ENCODE data around the gene FUZ. TPM values are rescaled to one million over a fixed set of nuclear protein-coding genes. Genes with fewer than 3 reads are reported as not detected.
A peak's percentile ranks its signal among the peaks of the same experiment; 100 is the strongest.

Gene FUZ
- total RNA-seq, 1 donor from 2014 or later = 16.4 TPM

DNA sequence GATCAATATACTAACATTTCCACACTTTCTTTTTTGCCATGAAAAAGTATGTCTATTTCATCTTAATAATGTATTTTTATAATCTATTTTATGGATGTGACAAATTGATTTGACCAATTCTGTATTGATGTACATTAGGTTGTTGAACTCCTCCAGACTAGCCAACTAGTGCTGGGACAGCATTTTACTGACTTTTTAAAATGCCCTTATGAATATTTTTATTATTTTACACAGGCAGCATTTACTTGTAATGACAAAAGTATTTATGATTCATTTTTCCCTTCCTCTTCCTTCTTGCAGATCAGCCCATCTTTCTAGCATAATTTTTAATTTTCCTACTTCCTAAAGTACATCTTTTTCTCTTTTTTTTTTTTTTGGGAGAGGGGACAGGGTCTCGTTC lies 918 bp upstream of the FUZ start:
- Mint-ChIP-seq H3K4me1 (peaks cover 24% of the 10 kb centered on the region), H3K27me3 (peaks cover 2% of the 10 kb centered on the region), H3K9me3 (no peaks in the 10 kb centered on the region), H3K4me3 (peak overlapping the region; percentile 90), H3K27ac (peak overlapping the region; percentile 42), H3K36me3 (ENCODE audit: low read depth) (no peaks in the 10 kb centered on the region)
- intact Hi-C loops (cut with micrococcal nuclease) = loop anchor here (5.0 kb wide), 1 partner anchor 118 kb away; no protein-coding TSS in a partner anchor
- DNase-seq = no peak

DNA sequence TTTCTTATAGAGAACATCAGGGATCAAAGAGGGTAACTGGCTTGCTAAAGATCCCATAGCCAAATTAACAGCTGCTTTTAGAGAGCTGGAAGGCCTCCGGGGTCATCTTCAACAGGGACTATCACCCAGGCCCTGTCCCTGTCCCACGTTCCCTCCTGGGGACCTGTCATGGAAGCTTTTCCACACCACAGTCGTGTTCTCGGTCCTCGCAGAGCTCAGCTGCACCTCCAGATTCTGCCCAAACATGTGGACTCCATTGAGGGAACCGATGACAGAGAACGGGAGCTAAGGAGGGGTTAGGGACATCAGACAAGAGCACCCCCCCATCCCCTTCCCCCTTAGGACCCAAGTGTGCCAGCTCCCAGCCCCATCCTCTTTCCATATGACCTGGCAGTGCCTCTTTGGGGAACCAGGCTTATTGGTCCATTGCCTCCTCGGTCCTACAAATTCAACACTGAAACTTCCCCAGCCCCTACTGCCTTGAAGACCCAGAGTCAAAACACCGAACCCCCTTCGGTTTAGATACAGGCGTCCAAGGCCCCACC lies 568 bp downstream of the FUZ start:
- Mint-ChIP-seq H3K27me3 (peaks cover 2% of the 10 kb centered on the region), H3K4me3 (peak overlapping the region; percentile 90), H3K36me3 (ENCODE audit: low read depth) (no peaks in the 10 kb centered on the region), H3K27ac (peak overlapping the region; percentile 96), H3K4me1 (peaks cover 32% of the 10 kb centered on the region), H3K9me3 (no peaks in the 10 kb centered on the region)
- DNase-seq = no peak
- intact Hi-C loops (cut with micrococcal nuclease) = loop anchor here (2.0 to 5.0 kb wide), 2 partner anchors 38 to 120 kb away; partner anchors contain the start of gene PTOV1

DNA sequence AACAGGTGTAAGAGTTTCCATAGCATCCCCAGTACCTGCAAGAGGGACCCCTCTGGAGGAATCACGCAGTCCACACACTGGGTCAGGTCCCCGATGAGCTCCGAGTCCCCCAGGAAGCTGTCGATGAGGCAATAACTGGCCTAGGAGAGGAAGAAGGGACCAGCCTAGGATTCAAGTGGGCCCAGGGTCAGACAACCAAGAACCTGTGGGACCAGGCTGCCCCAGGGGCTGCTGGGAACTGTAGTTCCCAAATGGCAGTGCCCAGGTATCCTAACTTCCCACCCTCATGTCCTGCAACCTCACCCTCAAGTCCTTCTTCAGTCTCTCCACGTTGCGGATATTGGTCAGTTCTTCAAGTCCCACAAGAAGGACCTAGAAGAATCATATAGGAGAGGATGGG lies 1.8 kb downstream of the FUZ start:
- H3K9me3 Mint-ChIP-seq = no peaks in the 10 kb centered on the region
- H3K4me1 Mint-ChIP-seq = peaks cover 31% of the 10 kb centered on the region
- H3K36me3 Mint-ChIP-seq (ENCODE audit: low read depth) = peaks cover under 1% of the 10 kb centered on the region
- intact Hi-C loops (cut with micrococcal nuclease) = loop anchor here (5.0 kb wide), 1 partner anchor 121 kb away; no protein-coding TSS in a partner anchor
- no peaks in the 10 kb centered on the region for H3K27me3 Mint-ChIP-seq
- no peak overlapping the region for H3K27ac Mint-ChIP-seq
- no peak for DNase-seq
- no peak overlapping the region for H3K4me3 Mint-ChIP-seq

DNA sequence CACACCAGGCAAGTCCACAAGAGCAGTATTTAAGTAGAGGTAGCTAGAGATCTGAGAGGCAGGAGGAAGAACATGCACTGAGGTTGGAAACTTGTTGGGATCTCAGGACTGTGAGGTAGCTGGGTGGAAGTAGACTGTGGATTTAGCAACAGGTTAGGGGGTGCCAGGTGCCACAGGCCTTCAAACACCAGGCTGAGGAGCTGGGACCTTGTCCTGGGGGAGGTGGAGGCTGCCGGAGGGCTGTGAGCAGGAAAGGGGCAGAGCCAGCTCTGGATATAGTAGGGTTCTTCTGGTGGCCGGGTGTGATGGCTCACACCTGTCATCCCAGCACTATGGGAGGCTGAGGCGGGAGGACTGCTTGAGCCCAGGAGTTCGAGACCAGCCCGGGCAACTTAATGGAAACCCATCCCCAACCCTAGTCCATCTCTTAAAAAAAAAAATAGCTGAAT lies 3.1 kb downstream of the FUZ start:
- peak overlapping the region; percentile 30 for H3K27ac Mint-ChIP-seq
- DNase-seq = no peak
- H3K27me3 Mint-ChIP-seq = no peaks in the 10 kb centered on the region
- H3K4me3 Mint-ChIP-seq = peak overlapping the region; percentile 91
- peaks cover 4% of the 10 kb centered on the region for H3K36me3 Mint-ChIP-seq (ENCODE audit: low read depth)
- H3K9me3 Mint-ChIP-seq = no peaks in the 10 kb centered on the region
- H3K4me1 Mint-ChIP-seq = peaks cover 32% of the 10 kb centered on the region
- intact Hi-C loops (cut with micrococcal nuclease) = loop anchor here (5.0 kb wide), 1 partner anchor 122 kb away; no protein-coding TSS in a partner anchor

DNA sequence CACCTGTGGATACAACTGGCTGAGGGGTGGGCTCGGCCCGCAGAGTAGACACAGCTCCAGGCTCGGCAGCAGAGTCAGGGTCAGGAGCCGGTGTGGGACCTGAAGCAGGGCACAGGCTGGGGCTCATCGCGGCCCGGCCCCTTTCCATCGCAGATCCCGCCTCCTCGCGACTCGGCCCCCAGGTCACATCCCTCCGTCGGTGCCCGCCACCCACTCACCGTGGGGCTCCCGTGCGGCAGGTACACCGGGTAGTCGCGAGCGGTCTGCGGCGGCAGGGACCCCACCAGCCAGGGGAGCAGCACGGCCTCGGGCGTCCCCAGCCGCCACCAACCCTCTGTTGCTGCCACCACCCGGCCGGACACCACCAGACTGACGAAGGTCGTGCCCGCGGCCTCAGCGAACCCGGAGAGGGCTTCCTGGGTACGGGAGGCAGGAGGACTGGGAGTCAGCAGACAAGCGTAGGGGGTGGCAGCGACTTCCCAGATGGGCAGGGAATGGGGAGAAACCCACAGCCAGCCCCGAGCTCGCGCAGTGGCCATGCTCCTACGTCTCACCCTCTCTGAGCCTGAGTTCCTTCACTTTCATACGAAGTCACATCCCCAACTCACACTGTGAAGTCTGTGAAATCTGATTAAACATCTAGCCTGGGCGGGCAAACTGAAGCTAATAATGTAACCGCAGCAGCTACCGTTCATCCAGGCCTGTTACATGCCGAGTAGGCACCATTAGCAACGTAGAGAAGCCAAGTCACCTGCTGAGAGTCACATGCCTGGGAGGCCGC lies 3.7 kb downstream of the FUZ start:
- intact Hi-C loops (cut with micrococcal nuclease) = no loop called here
- Mint-ChIP-seq H3K27me3 (no peaks in the 10 kb centered on the region), H3K36me3 (ENCODE audit: low read depth) (peaks cover 4% of the 10 kb centered on the region), H3K27ac (peak overlapping the region; percentile 88), H3K9me3 (no peaks in the 10 kb centered on the region), H3K4me1 (peaks cover 32% of the 10 kb centered on the region), H3K4me3 (peak overlapping the region; percentile 91)
- peak; percentile 85 for DNase-seq

DNA sequence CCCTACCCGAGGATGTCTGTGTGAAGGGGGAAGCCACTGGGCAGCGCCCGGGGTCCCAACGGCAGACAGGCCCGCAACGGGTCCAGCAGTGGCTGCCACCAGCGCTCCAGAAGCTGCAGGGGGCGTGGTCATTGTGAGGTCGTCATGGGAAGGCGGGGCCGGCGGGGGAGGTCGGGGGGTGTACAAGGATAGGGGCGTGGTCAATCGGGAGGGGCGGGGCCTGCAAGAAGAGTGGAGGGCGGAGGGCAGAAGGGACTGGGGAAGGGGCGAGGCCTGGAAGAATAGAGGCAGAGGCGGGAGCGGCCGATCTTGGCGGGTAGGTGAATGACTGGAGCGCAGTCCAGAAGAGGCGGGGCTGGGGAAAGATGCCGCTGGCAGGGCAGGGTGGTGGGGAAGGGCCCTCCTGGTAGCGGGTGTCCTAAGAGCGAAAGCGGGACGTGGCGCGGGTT lies 4.4 kb downstream of the FUZ start:
- peaks cover 32% of the 10 kb centered on the region for H3K4me1 Mint-ChIP-seq
- intact Hi-C loops (cut with micrococcal nuclease) = no loop called here
- peak; percentile 95 for DNase-seq
- peak overlapping the region; percentile 88 for H3K27ac Mint-ChIP-seq
- peaks cover 4% of the 10 kb centered on the region for H3K36me3 Mint-ChIP-seq (ENCODE audit: low read depth)
- H3K4me3 Mint-ChIP-seq = peak overlapping the region; percentile 91
- H3K9me3 Mint-ChIP-seq = no peaks in the 10 kb centered on the region
- no peaks in the 10 kb centered on the region for H3K27me3 Mint-ChIP-seq

DNA sequence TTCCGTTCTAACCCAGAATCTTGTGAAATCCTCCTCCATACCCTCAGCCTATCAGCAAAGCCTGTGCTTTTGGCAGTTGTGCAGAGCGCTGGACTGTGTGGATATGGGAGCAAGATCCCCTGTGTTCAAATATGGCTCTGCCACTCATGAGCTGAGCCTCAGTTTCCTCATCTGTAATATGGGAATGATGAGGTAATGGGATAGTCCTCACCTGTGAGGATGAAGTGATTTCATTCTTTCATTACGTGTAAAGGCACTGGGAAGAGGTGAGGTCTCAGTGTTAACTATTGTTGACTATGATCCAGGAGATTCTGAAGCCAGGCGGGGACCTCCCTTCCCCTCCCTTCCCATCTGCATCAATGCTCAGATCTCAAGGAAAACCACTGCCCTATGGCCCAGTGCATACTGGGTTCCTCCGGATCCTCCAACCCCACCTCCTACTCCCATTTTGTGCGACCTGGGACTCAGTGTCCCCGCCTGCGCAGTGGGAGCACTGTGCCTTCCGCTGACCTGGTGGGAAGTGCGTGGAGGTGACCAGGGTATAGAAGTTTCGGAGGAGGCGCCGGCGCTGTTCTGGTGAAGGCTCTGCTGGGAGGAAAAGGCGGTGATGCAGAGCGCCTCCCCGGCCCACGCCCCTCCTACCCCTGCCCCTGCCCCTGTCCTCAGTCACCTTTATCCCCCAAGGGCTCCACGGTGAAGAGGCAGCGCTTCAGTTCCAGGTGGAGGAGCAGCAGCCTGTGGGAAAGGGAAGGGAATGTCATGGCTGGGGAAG lies 5.0 kb downstream of the FUZ start:
- Mint-ChIP-seq H3K9me3 (no peaks in the 10 kb centered on the region), H3K27ac (peak overlapping the region; percentile 51), H3K36me3 (ENCODE audit: low read depth) (peaks cover 10% of the 10 kb centered on the region), H3K4me1 (peaks cover 28% of the 10 kb centered on the region), H3K4me3 (peak overlapping the region; percentile 91), H3K27me3 (no peaks in the 10 kb centered on the region)
- intact Hi-C loops (cut with micrococcal nuclease) = no loop called here
- DNase-seq = no peak

DNA sequence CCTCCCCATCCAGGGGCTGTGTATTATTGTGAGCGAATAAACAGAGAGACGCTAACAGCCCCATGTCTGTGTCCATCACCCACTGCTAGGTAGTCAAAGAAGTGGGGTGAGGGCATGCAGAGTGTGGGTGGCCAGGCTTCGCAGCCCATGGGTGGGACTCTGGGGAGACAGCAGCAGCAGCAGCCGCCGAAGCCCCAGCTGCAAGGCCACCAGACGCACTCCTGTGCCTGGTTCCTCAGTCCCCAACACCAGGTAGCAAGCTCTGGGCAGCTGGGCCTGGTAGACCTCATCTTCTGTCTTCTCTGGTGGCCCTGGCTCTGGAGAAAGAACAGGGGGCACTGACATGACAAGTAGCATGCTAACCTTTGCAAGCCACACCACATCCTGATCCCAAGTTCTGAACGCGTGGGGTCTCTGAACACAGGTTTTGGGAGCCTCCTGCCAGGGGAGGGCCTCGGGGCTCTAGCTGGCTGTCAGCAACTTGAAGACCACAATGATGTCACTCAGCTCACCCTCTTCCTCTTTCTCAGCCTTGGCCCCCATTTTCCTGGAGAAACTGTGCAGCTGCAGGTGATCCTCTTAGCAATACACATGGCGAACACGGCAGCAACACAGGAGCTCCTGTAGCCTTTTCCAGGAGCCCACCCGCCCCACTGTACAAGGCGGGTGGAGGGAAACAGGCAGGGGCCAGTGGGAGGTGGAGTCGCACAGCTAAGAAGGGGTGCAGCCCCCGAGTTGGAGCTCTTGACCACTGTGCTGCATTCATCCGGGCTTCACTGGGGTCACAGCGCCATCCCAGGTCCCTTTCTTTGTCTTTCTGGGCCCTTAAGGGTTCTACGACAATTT lies 5.8 kb downstream of the FUZ start:
- Mint-ChIP-seq H3K4me3 (no peak overlapping the region), H3K9me3 (no peaks in the 10 kb centered on the region), H3K27me3 (no peaks in the 10 kb centered on the region), H3K27ac (no peak overlapping the region), H3K4me1 (peaks cover 20% of the 10 kb centered on the region), H3K36me3 (ENCODE audit: low read depth) (peaks cover 16% of the 10 kb centered on the region)
- intact Hi-C loops (cut with micrococcal nuclease) = no loop called here
- DNase-seq = peak; percentile 65

DNA sequence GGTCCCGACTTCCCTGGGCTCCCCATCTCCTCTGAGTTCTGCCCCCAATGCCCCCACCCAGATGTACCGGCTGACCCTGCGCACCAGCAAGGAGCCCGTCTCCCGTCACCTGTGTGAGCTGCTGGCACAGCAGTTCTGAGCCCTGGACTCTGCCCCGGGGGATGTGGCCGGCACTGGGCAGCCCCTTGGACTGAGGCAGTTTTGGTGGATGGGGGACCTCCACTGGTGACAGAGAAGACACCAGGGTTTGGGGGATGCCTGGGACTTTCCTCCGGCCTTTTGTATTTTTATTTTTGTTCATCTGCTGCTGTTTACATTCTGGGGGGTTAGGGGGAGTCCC lies 6.5 kb downstream of the FUZ start:
- H3K27ac Mint-ChIP-seq = no peak overlapping the region
- H3K27me3 Mint-ChIP-seq = no peaks in the 10 kb centered on the region
- no peak for DNase-seq
- H3K4me3 Mint-ChIP-seq = no peak overlapping the region
- H3K4me1 Mint-ChIP-seq = peaks cover 17% of the 10 kb centered on the region
- H3K36me3 Mint-ChIP-seq (ENCODE audit: low read depth) = peaks cover 17% of the 10 kb centered on the region
- H3K9me3 Mint-ChIP-seq = no peaks in the 10 kb centered on the region
- intact Hi-C loops (cut with micrococcal nuclease) = no loop called here

DNA sequence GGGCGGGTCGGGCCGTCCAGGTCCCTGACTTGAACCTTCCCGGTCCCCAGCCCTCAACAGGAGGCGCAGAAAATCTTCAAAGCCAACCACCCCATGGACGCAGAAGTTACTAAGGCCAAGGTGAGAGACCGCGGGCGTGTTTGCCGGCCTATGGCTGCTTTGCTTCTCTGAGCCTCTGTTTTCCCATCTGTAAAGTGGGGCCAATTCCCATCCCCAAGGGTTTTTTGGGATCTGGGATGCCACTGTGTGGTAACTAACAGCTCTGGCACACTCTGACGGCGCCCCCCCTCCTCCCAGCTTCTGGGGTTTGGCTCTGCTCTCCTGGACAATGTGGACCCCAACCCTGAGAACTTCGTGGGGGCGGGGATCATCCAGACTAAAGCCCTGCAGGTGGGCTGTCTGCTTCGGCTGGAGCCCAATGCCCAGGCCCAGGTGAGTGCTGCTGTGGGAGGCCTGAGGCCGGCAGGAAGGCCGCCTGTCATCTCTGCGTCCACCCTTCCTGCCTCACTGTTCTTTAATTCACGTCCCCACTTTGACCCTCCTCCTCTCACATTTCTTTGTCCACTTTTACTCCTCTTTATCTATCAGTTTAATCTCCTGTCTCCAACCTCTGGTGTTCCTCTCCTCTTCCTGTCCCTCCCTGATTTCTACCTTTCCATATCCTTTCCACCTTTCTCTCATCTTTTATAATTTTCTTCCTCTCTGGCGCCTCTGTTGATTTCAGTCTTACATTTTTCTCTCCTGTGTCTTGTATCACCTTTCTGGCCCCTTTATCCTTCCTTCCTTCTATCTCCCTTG lies 7.1 kb downstream of the FUZ start:
- Mint-ChIP-seq H3K27ac (no peak overlapping the region), H3K4me1 (peaks cover 17% of the 10 kb centered on the region), H3K36me3 (ENCODE audit: low read depth) (peaks cover 19% of the 10 kb centered on the region), H3K27me3 (no peaks in the 10 kb centered on the region), H3K4me3 (no peak overlapping the region), H3K9me3 (no peaks in the 10 kb centered on the region)
- intact Hi-C loops (cut with micrococcal nuclease) = no loop called here
- DNase-seq = no peak

DNA sequence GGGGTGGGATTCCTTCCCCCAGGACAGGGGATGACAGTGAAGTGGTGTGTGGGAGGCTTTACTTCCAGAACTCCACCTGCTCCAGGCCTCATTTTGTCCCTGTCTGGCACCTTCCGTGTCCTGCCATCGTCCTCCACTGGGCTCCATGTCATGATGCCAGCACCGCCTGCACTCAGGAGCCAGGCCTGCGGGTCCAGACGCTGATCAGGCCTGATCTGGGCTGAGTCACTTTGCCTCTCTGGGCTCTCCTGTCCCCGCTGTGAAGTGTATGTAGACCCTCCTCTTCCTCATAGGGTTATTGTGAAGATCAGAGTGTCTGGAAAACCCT lies 9.6 kb downstream of the FUZ start:
- H3K27ac Mint-ChIP-seq = no peak overlapping the region
- H3K4me3 Mint-ChIP-seq = no peak overlapping the region
- H3K9me3 Mint-ChIP-seq = no peaks in the 10 kb centered on the region
- intact Hi-C loops (cut with micrococcal nuclease) = no loop called here
- peaks cover 25% of the 10 kb centered on the region for H3K36me3 Mint-ChIP-seq (ENCODE audit: low read depth)
- DNase-seq = no peak
- peaks cover 8% of the 10 kb centered on the region for H3K4me1 Mint-ChIP-seq
- no peaks in the 10 kb centered on the region for H3K27me3 Mint-ChIP-seq

DNA sequence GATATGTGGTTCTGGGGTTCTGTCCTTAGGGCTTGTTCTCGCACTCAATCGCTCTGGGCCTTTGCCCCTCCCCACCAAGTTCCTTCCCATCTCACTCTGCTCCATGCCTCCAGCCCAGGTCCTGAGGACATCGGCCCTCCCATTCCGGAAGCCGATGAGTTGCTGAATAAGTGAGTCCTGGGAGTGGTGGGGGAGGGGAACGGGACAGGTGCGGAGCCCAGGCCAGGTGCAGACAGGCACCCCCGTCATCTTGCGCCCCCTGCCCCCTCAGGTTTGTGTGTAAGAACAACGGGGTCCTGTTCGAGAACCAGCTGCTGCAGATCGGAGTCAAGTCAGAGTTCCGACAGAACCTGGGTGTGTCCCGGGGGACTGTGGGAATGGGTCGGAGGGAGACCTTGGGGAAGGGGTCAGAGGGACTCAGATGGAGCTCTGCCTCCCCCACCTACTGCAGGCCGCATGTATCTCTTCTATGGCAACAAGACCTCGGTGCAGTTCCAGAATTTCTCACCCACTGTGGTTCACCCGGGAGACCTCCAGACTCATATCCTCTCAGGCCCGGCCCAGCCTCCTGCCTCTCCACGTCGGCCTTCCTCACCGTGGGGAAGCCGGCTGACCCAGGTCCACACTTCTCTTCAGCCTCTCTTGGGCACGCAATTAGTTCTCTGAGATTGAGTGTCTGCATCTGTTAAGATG lies 10.1 kb downstream of the FUZ start:
- Mint-ChIP-seq H3K4me1 (peaks cover 6% of the 10 kb centered on the region), H3K9me3 (no peaks in the 10 kb centered on the region), H3K27ac (no peak overlapping the region), H3K36me3 (ENCODE audit: low read depth) (peaks cover 27% of the 10 kb centered on the region), H3K27me3 (no peaks in the 10 kb centered on the region), H3K4me3 (no peak overlapping the region)
- no peak for DNase-seq
- intact Hi-C loops (cut with micrococcal nuclease) = no loop called here

All from activated CD4-positive, alpha-beta T cell treated with anti-CD3 and anti-CD28 coated beads, Interleukin-2, amount 10 ng/mL, durations not matched to agents 24 days and 14 days (primary cell).